Measurements from ENCODE around the gene SMLR1. TPM values are rescaled to one million over a fixed set of nuclear protein-coding genes. Genes with fewer than 3 reads are reported as not detected.

SMLR1 gene
- total RNA-seq, 1 donor from 2014 or later, result not detected

- Histone ChIP-seq H3K9me3 (no peaks in the 10 kb centered on the region), H3K27ac (no peak overlapping the region), H3K4me1 (no peaks in the 10 kb centered on the region), H3K27me3 (no peaks in the 10 kb centered on the region), H3K36me3 (no peaks in the 10 kb centered on the region), H3K4me3 (no peak overlapping the region)
- TF ChIP-seq POLR2A (IDR thresholded peaks at IDR 0.05) (no peak), POLR2AphosphoS5 (IDR thresholded peaks at IDR 0.05; ENCODE audit: insufficient read depth in 1 of 2, low read depth in 1 of 2) (no peak), CTCF (IDR thresholded peaks at IDR 0.05) (no peak)
- DNase-seq (ENCODE audit: extremely low spot score in 2 of 2), result no peak
- intact Hi-C loops (cut with DNase I), result no loop called here
Measured at GRCh38 chr6:130810307-130811030, 16.7 kb upstream of the SMLR1 start.

GRCh38 chr6:130811932-130812331 lies 15.3 kb upstream of the SMLR1 start:
- Histone ChIP-seq H3K4me3 (no peak overlapping the region), H3K27ac (no peak overlapping the region), H3K9me3 (no peaks in the 10 kb centered on the region), H3K4me1 (no peaks in the 10 kb centered on the region), H3K27me3 (no peaks in the 10 kb centered on the region), H3K36me3 (no peaks in the 10 kb centered on the region)
- intact Hi-C loops (cut with DNase I), result no loop called here
- no peak for TF ChIP-seq CTCF (IDR thresholded peaks at IDR 0.05)
- TF ChIP-seq POLR2AphosphoS5 (IDR thresholded peaks at IDR 0.05; ENCODE audit: insufficient read depth in 1 of 2, low read depth in 1 of 2), result no peak
- no peak for TF ChIP-seq POLR2A (IDR thresholded peaks at IDR 0.05)
- no peak for DNase-seq (ENCODE audit: extremely low spot score in 2 of 2)

- Histone ChIP-seq H3K4me3 (no peak overlapping the region), H3K27ac (no peak overlapping the region), H3K27me3 (no peaks in the 10 kb centered on the region), H3K9me3 (no peaks in the 10 kb centered on the region), H3K4me1 (no peaks in the 10 kb centered on the region), H3K36me3 (no peaks in the 10 kb centered on the region)
- intact Hi-C loops (cut with DNase I), result no loop called here
- TF ChIP-seq POLR2A (IDR thresholded peaks at IDR 0.05), result no peak
- no peak for TF ChIP-seq POLR2AphosphoS5 (IDR thresholded peaks at IDR 0.05; ENCODE audit: insufficient read depth in 1 of 2, low read depth in 1 of 2)
- no peak for TF ChIP-seq CTCF (IDR thresholded peaks at IDR 0.05)
- no peak for DNase-seq (ENCODE audit: extremely low spot score in 2 of 2)
Measured at GRCh38 chr6:130814506-130814905, 12.7 kb upstream of the SMLR1 start.

GRCh38 chr6:130815200-130816071 lies 11.8 kb upstream of the SMLR1 start:
- intact Hi-C loops (cut with DNase I), result no loop called here
- H3K36me3 ChIP-seq, result no peaks in the 10 kb centered on the region

More at GRCh38 chr6:130815200-130816071, 11.8 kb upstream of the SMLR1 start:
- Histone ChIP-seq H3K4me3 (no peak overlapping the region), H3K4me1 (no peaks in the 10 kb centered on the region), H3K27ac (no peak overlapping the region), H3K9me3 (no peaks in the 10 kb centered on the region), H3K27me3 (no peaks in the 10 kb centered on the region)
- TF ChIP-seq POLR2AphosphoS5 (IDR thresholded peaks at IDR 0.05; ENCODE audit: insufficient read depth in 1 of 2, low read depth in 1 of 2) (no peak), CTCF (IDR thresholded peaks at IDR 0.05) (no peak), POLR2A (IDR thresholded peaks at IDR 0.05) (no peak)
- DNase-seq (ENCODE audit: extremely low spot score in 2 of 2), result no peak
